Measurements from ENCODE around the gene RRP8. TPM values are rescaled to one million over a fixed set of nuclear protein-coding genes. Genes with fewer than 3 reads are reported as not detected.

RRP8 gene
- total and polyA plus RNA-seq, 9 of the 15 experiments (the other 6 are each of a cell fraction or from before 2014, with no cell fraction given), result 5.7 to 47.3 (median 32.6) TPM

DNA sequence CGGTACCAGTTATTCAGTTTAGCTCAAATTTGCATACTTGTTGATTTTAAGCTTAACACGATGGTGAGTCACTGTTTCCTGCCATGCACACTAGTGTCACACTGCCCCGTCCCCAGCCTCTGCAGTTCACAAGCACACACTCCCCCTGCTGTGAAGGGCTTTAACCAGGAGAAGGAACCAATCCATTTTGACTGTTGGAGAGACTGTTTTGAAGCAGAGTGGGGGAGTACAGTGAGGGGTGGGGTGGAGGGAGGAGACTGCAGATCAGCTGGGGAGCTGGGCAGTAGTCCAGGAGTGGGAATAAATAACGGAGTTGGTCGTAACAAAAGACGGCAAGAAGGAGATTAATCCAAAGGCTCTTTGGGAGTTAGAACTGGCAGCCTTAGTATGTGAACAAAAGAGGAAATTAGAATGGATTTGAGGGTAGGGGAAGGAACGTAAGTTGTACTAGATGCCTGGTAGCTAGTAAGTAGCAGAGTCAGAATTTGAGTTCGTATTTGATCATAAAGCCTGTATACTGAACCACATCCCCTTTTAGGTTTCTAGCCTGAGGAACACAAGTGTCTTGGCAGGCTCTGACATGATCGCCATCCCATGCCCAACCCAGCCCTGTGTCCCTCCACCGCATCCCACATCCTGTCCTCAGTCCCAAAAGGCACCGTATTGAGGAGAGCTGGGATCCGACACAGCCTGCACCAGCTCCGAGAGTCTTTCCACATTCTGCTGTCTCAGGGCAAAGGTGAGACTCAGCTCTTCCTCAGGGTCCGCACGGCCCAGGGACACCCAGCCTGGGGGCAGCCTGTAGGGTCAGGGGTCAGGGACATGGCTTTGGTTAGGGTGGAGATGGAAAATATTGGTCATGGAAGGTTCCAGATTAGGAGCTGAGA, 14.9 kb upstream of the RRP8 start:
- Histone ChIP-seq H3K27ac (ENCODE audit: extremely low read depth, low read depth, low read length) (peak overlapping the region; percentile 86), H4K20me1 (replicated peaks; ENCODE audit: control insufficient read depth, insufficient read depth, low read length) (no peaks in the 10 kb centered on the region), H3K36me3 (ENCODE audit: control insufficient read depth, insufficient read depth, low read length) (peaks cover 22% of the 10 kb centered on the region), H3K79me2 (ENCODE audit: control insufficient read depth, insufficient read depth, low read length) (peaks cover 8% of the 10 kb centered on the region), H3K9me1 (ENCODE audit: control insufficient read depth, insufficient read depth, low read length) (no peaks in the 10 kb centered on the region), H3K9ac (ENCODE audit: insufficient read depth in 1 of 2, low read depth in 2 of 2, low read length in 2 of 2) (peak overlapping the region; percentile 91 to 93), H3K9me3 (replicated peaks; ENCODE audit: control insufficient read depth, insufficient read depth, low read depth, low read length) (no peaks in the 10 kb centered on the region), H2AFZ (ENCODE audit: low read depth, low read length) (peak overlapping the region; percentile 95), H3K4me1 (replicated peaks in 1 of 2; ENCODE audit: control insufficient read depth in 2 of 2, insufficient read depth in 2 of 2, low read length in 2 of 2) (peaks cover 9 to 28% of the 10 kb centered on the region in 2 experiments), H3K4me2 (ENCODE audit: insufficient read depth, low read length) (peak overlapping the region; percentile 100), H3K27me3 (ENCODE audit: control insufficient read depth in 2 of 2, insufficient read depth in 2 of 2, low read length in 2 of 2) (peaks cover 0 to 2% of the 10 kb centered on the region in 2 experiments; a peak in 1 of 5 replicates), H3K4me3 (peak overlapping the region; percentile 71)
- ChIA-PET CTCF (ENCODE audit: low intra/inter-chr PET ratio) (no interaction called here), POLR2A (interaction anchor here (0.6 to 2.8 kb wide), 15 partner anchors 10 to 149 kb away, joined by 3 to 17 read pairs (median 4); partner anchors contain the start of genes ILK and MRPL17)
- 3% methylated on average over 15 of the region's 15 CpGs for WGBS (ENCODE audit: insufficient coverage, low coverage, missing lambda C conversion rate)
- no TSS peak for BruUV-seq (replicated peaks)
- FAIRE-seq (peak; percentile 97), ATAC-seq (peak; percentile 78), DNase-seq (ENCODE audit: extremely low read depth in 1 of 4, low spot score in 3 of 4) (peak; percentile 75 to 89 (median 82))
- in situ Hi-C loops (cut with MboI), result no loop called here
- intact Hi-C loops (cut with micrococcal nuclease), result loop anchor here (2.0 to 5.0 kb wide), 2 partner anchors 20 to 86 kb away; no protein-coding TSS in a partner anchor
- TF ChIP-seq SAP30 (IDR thresholded peaks at IDR 0.05; ENCODE audit: borderline replicate concordance, insufficient read depth, low read depth, low read length, poor library complexity, severe bottlenecking) (peak; percentile 60), TRIM28 (IDR thresholded peaks at IDR 0.05) (0 out of 2 replicates have a peak, but pooled peaks have one; percentile 19), L3MBTL2 (IDR thresholded peaks at IDR 0.05) (0 out of 2 replicates have a peak, but pooled peaks have one; percentile 25), TAF7 (tag; IDR thresholded peaks at IDR 0.05) (no peak), NFATC3 (IDR thresholded peaks at IDR 0.05) (peak; percentile 92), GTF2B (IDR thresholded peaks at IDR 0.05; ENCODE audit: extremely low read depth, insufficient read length) (no peak), SMARCA4 (IDR thresholded peaks at IDR 0.05) (peak; percentile 72), ZNF57 (CRISPR knock-in tag; IDR thresholded peaks at IDR 0.05) (peak; percentile 99), MAFF (IDR thresholded peaks at IDR 0.05; ENCODE audit: low read length) (no peak), MYNN (IDR thresholded peaks at IDR 0.05) (peak; percentile 86), MYNN (CRISPR knock-in tag; IDR thresholded peaks at IDR 0.05) (no peak), JUND (IDR thresholded peaks at IDR 0.05; ENCODE audit: borderline replicate concordance, low read depth, low read length) (peak; percentile 93), JUND (tag; IDR thresholded peaks at IDR 0.05; ENCODE audit: borderline replicate concordance, low read depth, low read length) (peak; percentile 93; the same call in 2 of the 3 replicates), ATF7 (IDR thresholded peaks at IDR 0.05) (peak; percentile 46), SMAD4 (CRISPR knock-in tag; conservative IDR thresholded peaks at IDR 0.05) (0 out of 2 replicates have a peak, but pooled peaks have one; percentile 36), ZBTB2 (IDR thresholded peaks at IDR 0.05) (0 out of 2 replicates have a peak, but pooled peaks have one; percentile 50), SOX6 (IDR thresholded peaks at IDR 0.05) (peak; percentile 35), ZFP36 (IDR thresholded peaks at IDR 0.05; ENCODE audit: low read depth, low read length, partially characterized antibody) (no peak)

Data from K562 (cell line).